ENCODE measurements around the gene CMC2. TPM values are rescaled to one million over a fixed set of nuclear protein-coding genes. Genes with fewer than 3 reads are reported as not detected.

CMC2 gene
- total and polyA plus RNA-seq, 7 donors: 35.2 to 136 (median 54.6) TPM

GRCh38 chr16:81014672-81015071, 8.0 kb upstream of the CMC2 start:
- no peaks in the 10 kb centered on the region for H3K9me3 ChIP-seq
- no peak for DNase-seq
- intact Hi-C loops (cut with DNase I): no loop called here
- peak overlapping the region in 1 of 4 donors; percentile 34 for H3K27ac ChIP-seq
- no peak overlapping the region for H3K4me3 ChIP-seq
- H3K4me1 ChIP-seq: no peaks in the 10 kb centered on the region
- H3K27me3 ChIP-seq: no peaks in the 10 kb centered on the region
- TF ChIP-seq POLR2AphosphoS5 (IDR thresholded peaks at IDR 0.05) (no peak), POLR2A (IDR thresholded peaks at IDR 0.05) (no peak), CTCF (IDR thresholded peaks at IDR 0.05) (no peak), EP300 (IDR thresholded peaks at IDR 0.05) (no peak)
- WGBS, 2 donors: 95 to 96% methylated on average over 2 of the region's 2 CpGs
- H3K36me3 ChIP-seq: peaks cover 0 to 24% (median 2%) of the 10 kb centered on the region in 4 donors

GRCh38 chr16:81012974-81013373, 6.3 kb upstream of the CMC2 start:
- peaks cover 0 to 16% (median 2%) of the 10 kb centered on the region in 4 donors for H3K36me3 ChIP-seq
- H3K4me1 ChIP-seq: peaks cover 0 to 6% (median 0%) of the 10 kb centered on the region in 4 donors
- no peaks in the 10 kb centered on the region for H3K9me3 ChIP-seq
- intact Hi-C loops (cut with DNase I): no loop called here
- H3K27ac ChIP-seq: no peak overlapping the region
- TF ChIP-seq POLR2AphosphoS5 (IDR thresholded peaks at IDR 0.05) (no peak), POLR2A (IDR thresholded peaks at IDR 0.05) (no peak), CTCF (IDR thresholded peaks at IDR 0.05) (no peak), EP300 (IDR thresholded peaks at IDR 0.05) (no peak)
- WGBS, 2 donors: 91 to 95% methylated on average over 3 of the region's 3 CpGs
- DNase-seq: no peak
- no peak overlapping the region for H3K4me3 ChIP-seq
- H3K27me3 ChIP-seq: no peaks in the 10 kb centered on the region

- Histone ChIP-seq H3K27me3 (no peaks in the 10 kb centered on the region), H3K27ac (peak overlapping the region; percentile 97 to 100 (median 98)), H3K4me3 (peak overlapping the region in 1 of 4 donors; percentile 80), H3K36me3 (peaks cover 0 to 4% (median 0%) of the 10 kb centered on the region in 4 donors), H3K9me3 (no peaks in the 10 kb centered on the region), H3K4me1 (peaks cover 0 to 29% (median 22%) of the 10 kb centered on the region in 4 donors)
- intact Hi-C loops (cut with DNase I): loop anchor here (5.0 kb wide), 1 partner anchor 89 kb away; the partner anchor contains the start of gene GCSH
- no peak for DNase-seq
- no peak for TF ChIP-seq POLR2AphosphoS5 (IDR thresholded peaks at IDR 0.05)
- TF ChIP-seq CTCF (IDR thresholded peaks at IDR 0.05): no peak
- TF ChIP-seq POLR2A (IDR thresholded peaks at IDR 0.05): no peak
- TF ChIP-seq EP300 (IDR thresholded peaks at IDR 0.05): no peak
- 86 to 96% methylated on average over 12 of the region's 12 CpGs for WGBS, 2 donors
Measured at GRCh38 chr16:81008505-81008789, 1.8 kb upstream of the CMC2 start.

DNA sequence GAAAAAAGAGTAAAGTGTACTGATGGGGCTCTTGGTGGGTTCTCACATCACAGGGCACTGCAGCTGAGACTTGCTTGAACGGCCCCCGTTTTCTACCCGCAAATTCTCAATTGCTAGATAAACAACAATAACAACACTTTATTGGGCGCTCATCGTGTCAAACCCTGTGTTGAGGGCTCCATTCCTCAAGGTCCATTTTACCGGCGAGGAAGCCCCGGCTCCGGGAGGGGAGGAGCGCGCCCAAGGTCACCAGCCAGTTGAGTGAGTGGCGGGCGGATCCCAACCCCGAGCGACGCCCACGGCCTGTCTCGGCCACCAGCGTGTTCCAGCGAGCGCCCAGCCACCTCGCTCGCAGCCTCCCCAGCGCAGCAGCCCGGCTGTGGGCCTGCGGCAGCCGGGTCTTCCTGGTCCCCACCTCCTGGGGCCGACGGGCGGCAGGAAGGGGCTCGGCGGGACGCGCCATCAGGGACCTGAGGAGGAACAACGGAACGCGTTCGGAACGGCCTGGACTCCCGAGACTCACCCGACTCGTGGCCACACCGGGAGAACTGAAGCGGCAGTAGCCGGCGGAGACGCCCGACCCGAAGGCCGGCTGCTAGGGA, 373 bp downstream of the CMC2 start:
- intact Hi-C loops (cut with DNase I): loop anchor here (2.0 to 5.0 kb wide), 3 partner anchors 28 to 91 kb away; partner anchors contain the start of genes ATMIN, C16orf46 and GCSH
- Histone ChIP-seq H3K27me3 (no peaks in the 10 kb centered on the region), H3K9me3 (no peaks in the 10 kb centered on the region), H3K27ac (peak overlapping the region; percentile 97 to 100 (median 98)), H3K36me3 (no peaks in the 10 kb centered on the region), H3K4me1 (peaks cover 0 to 29% (median 22%) of the 10 kb centered on the region in 4 donors), H3K4me3 (peak overlapping the region; percentile 80 to 94 (median 88))
- TF ChIP-seq EP300 (IDR thresholded peaks at IDR 0.05) (no peak), CTCF (IDR thresholded peaks at IDR 0.05) (no peak), POLR2AphosphoS5 (IDR thresholded peaks at IDR 0.05) (no peak), POLR2A (IDR thresholded peaks at IDR 0.05) (no peak)
- DNase-seq: peak; percentile 86
- 0% methylated on average over 50 of the region's 50 CpGs for WGBS, 2 donors

All from sigmoid colon (tissue), 7 donors.